HepG2 (cell line): ENCODE measurements around the gene EBF4. TPM values are rescaled to one million over a fixed set of nuclear protein-coding genes. Genes with fewer than 3 reads are reported as not detected.
A peak's percentile ranks its signal among the peaks of the same experiment; 100 is the strongest.

ENCODE experiments used
- AKAP8 ChIP-seq: sonication (generic); formaldehyde crosslinking; IDR thresholded peaks from 2 replicates; pipeline ENCODE4 v1.5.1; 2020; ENCODE audit warnings: mild to moderate bottlenecking, missing genetic modification reagents
- CCAR2 ChIP-seq: fragments of 200-400 bp; formaldehyde crosslinking; optimal IDR thresholded peaks from 2 replicates; pipeline ENCODE3; 2018; ENCODE audit warnings: low read depth, mild to moderate bottlenecking, low read length, moderate library complexity
- EZH2 ChIP-seq: conservative IDR thresholded peaks from 2 replicates; pipeline ENCODE4 v1.6.1; 2012; ENCODE audit warnings: mild to moderate bottlenecking, low read depth, low read length, moderate library complexity
- GPN1 ChIP-seq: sonication (generic); formaldehyde crosslinking; IDR thresholded peaks from 2 replicates; pipeline ENCODE4 v1.5.1; 2020; ENCODE audit warnings: missing genetic modification reagents, borderline replicate concordance
- HCFC1 ChIP-seq: fragments of 150-350 bp; IDR thresholded peaks from 2 replicates; pipeline ENCODE4 v1.6.1; 2014; ENCODE audit warnings: low read depth, low read length
- HMG20A ChIP-seq: IDR thresholded peaks from 2 replicates; pipeline ENCODE4 v1.6.1; 2016; ENCODE audit warnings: borderline replicate concordance
- HMG20B ChIP-seq: conservative IDR thresholded peaks from 2 replicates; pipeline ENCODE4 v1.6.1; 2016; ENCODE audit warnings: missing genetic modification reagents, missing compliant biosample characterization
- KDM5A ChIP-seq: fragments of 200-600 bp; sonication (generic); IDR thresholded peaks from 2 replicates; pipeline ENCODE4 v1.7.0; 2018; ENCODE audit warnings: antibody characterized with exemption, mild to moderate bottlenecking, low read length, borderline replicate concordance
- KLF13 ChIP-seq: sonication (generic); formaldehyde crosslinking; IDR thresholded peaks from 2 replicates; pipeline ENCODE4 v1.4.0; 2020; ENCODE audit warnings: mild to moderate bottlenecking, missing genetic modification reagents
- KMT2A ChIP-seq: sonication (generic); formaldehyde crosslinking; IDR thresholded peaks from 2 replicates; pipeline ENCODE4 v1.4.0; 2020; ENCODE audit warnings: missing genetic modification reagents
- MLXIP ChIP-seq: sonication (generic); formaldehyde crosslinking; IDR thresholded peaks from 2 replicates; pipeline ENCODE4 v1.9.0; 2021; ENCODE audit warnings: missing genetic modification reagents, borderline replicate concordance
- RFX3 ChIP-seq: IDR thresholded peaks from 2 replicates; pipeline ENCODE4 v1.6.1; 2016; ENCODE audit warnings: missing biosample characterization, missing genetic modification reagents
- RORA ChIP-seq: sonication (generic); formaldehyde crosslinking; IDR thresholded peaks from 2 replicates; pipeline ENCODE4 v1.5.0; 2020; ENCODE audit warnings: mild to moderate bottlenecking, missing genetic modification reagents, moderate library complexity
- ZFAT ChIP-seq: sonication (generic); formaldehyde crosslinking; conservative IDR thresholded peaks from 2 replicates; pipeline ENCODE4 v1.8.1; 2023; ENCODE audit warnings: missing genetic modification reagents, inconsistent platforms
- ZFP41 ChIP-seq: sonication (generic); formaldehyde crosslinking; IDR thresholded peaks from 2 replicates; pipeline ENCODE4 v1.4.0; 2020; ENCODE audit warnings: mild to moderate bottlenecking, missing genetic modification reagents, borderline replicate concordance
- ZNF44 ChIP-seq: sonication (generic); formaldehyde crosslinking; IDR thresholded peaks from 2 replicates; pipeline ENCODE4 v1.5.1; 2020; ENCODE audit warnings: mild to moderate bottlenecking, missing genetic modification reagents
- ZNF749 ChIP-seq: sonication (generic); formaldehyde crosslinking; IDR thresholded peaks from 2 replicates; pipeline ENCODE4 v1.8.0; 2022; ENCODE audit warnings: mild to moderate bottlenecking, missing genetic modification reagents, moderate library complexity, borderline replicate concordance
- polyA plus RNA-seq, 8 experiments: library from polyadenylated mRNA; depleted of rRNA in 3 of 8; stranded (reverse) in 7 of 8; unstranded in 1 of 8; fragments of >200 nt; fragmentation: Illumina TruSeq in 4 of 8; extraction: Trizol in 4 of 8; gene quantifications; 2 replicates each; pipeline versions ENCODE4 v1.2.1 to v1.2.3, GENCODE V29; 2011 to 2016; ENCODE audit warnings: low read depth in 4 of 8, missing spikeins in 1 of 8, mixed read lengths in 1 of 8; ENCODE audit not compliant: insufficient read depth in 1 of 8
- total RNA-seq, 5 experiments: library from RNA; depleted of rRNA; stranded (reverse); fragments of >200 nt; fragmentation: Illumina TruSeq; extraction: Trizol; gene quantifications; 2 replicates each; pipeline ENCODE4 v1.2.3, GENCODE V29; 2016; ENCODE audit warnings: low read depth in 1 of 5
- TF ChIP-seq, protein P1 (sequence below): IDR thresholded peaks from 2 replicates; pipeline ENCODE4 v1.6.1; 2016; ENCODE audit warnings: low read depth, borderline replicate concordance
- TF ChIP-seq, protein P2 (sequence below): IDR thresholded peaks from 2 replicates; pipeline ENCODE4 v1.6.1; 2016; ENCODE audit warnings: missing compliant biosample characterization, missing genetic modification reagents, borderline replicate concordance

Gene EBF4
- total and polyA plus RNA-seq, 2 of the 13 experiments (the other 11 are each of a cell fraction or from before 2014, with no cell fraction given): 0.84 to 2.2 TPM

- TF ChIP-seq ZNF44 (CRISPR knock-in tag) (no peak), AKAP8 (CRISPR knock-in tag) (peak; percentile 85; the same call in 1 of the 2 replicates), RFX3 (CRISPR knock-in tag) (no peak), ZFP41 (no peak), HMG20B (CRISPR knock-in tag) (0 out of 2 replicates have a peak, but pooled peaks have one; percentile 30), MLXIP (no peak), ZFAT (CRISPR knock-in tag) (no peak; the same call in 1 of the 2 replicates), HMG20A (CRISPR knock-in tag) (no peak), KLF13 (CRISPR knock-in tag) (0 out of 2 replicates have a peak, but pooled peaks have one; percentile 58), RORA (CRISPR knock-in tag) (no peak), ZNF749 (CRISPR knock-in tag) (no peak), GPN1 (CRISPR knock-in tag) (peak; percentile 92), EZH2 (no peak), KDM5A (no peak; the same call in none of the 2 replicates), CCAR2 (no peak), KMT2A (CRISPR knock-in tag) (0 out of 2 replicates have a peak, but pooled peaks have one; percentile 14), HCFC1 (no peak)
- TF ChIP-seq, protein P1, sequence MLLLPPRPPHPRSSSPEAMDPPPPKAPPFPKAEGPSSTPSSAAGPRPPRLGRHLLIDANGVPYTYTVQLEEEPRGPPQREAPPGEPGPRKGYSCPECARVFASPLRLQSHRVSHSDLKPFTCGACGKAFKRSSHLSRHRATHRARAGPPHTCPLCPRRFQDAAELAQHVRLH (CRISPR knock-in tag): no peak
- TF ChIP-seq, protein P2, sequence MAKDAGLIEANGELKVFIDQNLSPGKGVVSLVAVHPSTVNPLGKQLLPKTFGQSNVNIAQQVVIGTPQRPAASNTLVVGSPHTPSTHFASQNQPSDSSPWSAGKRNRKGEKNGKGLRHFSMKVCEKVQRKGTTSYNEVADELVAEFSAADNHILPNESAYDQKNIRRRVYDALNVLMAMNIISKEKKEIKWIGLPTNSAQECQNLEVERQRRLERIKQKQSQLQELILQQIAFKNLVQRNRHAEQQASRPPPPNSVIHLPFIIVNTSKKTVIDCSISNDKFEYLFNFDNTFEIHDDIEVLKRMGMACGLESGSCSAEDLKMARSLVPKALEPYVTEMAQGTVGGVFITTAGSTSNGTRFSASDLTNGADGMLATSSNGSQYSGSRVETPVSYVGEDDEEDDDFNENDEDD (CRISPR knock-in tag): no peak
These were observed 39.6 kb upstream of the EBF4 start (continued) for GRCh38 chr20:2652724-2653555.
